ENCODE results near the gene CELF2.

CELF2 gene

DNA sequence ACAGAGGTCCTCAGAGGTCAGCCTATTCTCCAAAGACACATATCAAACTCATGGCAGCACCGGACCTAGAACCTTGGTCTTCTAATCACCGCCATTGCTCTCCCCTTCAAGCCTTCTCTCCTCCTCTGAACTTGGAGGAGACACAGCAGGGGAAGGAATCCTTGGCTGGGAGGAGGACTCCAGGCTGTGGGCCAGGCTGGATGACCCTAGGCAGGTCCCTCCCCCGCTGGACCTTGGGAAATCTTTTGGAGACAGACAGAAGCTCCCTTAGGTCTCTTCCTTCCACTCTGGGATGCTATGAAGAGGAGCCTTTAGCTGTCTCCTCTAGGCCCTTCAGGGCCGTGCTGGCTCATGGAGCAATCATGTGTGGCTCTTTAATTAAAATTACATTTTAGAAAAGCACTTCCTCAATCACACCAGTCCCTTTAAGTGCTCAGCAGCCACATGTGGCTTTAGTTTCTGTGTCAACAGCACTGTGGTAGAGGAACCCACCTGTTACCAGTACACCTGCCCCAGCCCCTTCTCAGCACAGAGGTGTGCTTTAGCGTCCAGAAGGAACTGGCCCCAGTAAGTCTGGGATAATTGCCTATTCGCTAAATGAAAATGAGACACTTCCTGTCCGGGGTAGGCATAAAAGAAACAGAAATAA lies 238.2 kb downstream of the CELF2 start:
- DNase-seq (ENCODE audit: low read depth), result no peak
- H3K4me3 ChIP-seq (replicated peaks; ENCODE audit: low read depth, low read length), result no peak overlapping the region
- TF ChIP-seq, protein P1, sequence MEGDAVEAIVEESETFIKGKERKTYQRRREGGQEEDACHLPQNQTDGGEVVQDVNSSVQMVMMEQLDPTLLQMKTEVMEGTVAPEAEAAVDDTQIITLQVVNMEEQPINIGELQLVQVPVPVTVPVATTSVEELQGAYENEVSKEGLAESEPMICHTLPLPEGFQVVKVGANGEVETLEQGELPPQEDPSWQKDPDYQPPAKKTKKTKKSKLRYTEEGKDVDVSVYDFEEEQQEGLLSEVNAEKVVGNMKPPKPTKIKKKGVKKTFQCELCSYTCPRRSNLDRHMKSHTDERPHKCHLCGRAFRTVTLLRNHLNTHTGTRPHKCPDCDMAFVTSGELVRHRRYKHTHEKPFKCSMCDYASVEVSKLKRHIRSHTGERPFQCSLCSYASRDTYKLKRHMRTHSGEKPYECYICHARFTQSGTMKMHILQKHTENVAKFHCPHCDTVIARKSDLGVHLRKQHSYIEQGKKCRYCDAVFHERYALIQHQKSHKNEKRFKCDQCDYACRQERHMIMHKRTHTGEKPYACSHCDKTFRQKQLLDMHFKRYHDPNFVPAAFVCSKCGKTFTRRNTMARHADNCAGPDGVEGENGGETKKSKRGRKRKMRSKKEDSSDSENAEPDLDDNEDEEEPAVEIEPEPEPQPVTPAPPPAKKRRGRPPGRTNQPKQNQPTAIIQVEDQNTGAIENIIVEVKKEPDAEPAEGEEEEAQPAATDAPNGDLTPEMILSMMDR (IDR thresholded peaks at IDR 0.05; ENCODE audit: low read length, missing control alignments), result no peak

DNA sequence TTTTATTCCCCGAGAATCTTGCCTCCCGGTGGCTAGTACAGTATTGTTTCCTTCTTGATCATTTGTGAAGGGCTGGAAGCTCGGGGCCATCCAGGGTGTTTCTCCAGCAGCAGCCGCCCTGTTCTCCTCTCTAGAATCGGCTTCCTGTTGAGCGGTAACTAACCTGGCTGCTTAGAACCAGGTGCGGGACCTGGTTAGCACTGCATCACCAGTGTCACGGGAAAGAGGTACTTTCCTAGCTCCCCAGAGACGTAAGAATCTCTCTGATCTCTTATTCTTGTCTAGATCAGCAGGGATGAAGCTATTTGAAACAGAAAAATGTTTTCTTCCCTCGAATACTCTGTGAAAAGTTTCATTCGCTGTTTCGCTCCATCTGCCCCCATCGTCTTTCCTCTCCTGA lies 239.2 kb downstream of the CELF2 start:
- TF ChIP-seq, protein P1 (IDR thresholded peaks at IDR 0.05; ENCODE audit: low read length, missing control alignments), result no peak
- DNase-seq (ENCODE audit: low read depth), result no peak
- H3K4me3 ChIP-seq (replicated peaks; ENCODE audit: low read depth, low read length), result no peak overlapping the region

DNA sequence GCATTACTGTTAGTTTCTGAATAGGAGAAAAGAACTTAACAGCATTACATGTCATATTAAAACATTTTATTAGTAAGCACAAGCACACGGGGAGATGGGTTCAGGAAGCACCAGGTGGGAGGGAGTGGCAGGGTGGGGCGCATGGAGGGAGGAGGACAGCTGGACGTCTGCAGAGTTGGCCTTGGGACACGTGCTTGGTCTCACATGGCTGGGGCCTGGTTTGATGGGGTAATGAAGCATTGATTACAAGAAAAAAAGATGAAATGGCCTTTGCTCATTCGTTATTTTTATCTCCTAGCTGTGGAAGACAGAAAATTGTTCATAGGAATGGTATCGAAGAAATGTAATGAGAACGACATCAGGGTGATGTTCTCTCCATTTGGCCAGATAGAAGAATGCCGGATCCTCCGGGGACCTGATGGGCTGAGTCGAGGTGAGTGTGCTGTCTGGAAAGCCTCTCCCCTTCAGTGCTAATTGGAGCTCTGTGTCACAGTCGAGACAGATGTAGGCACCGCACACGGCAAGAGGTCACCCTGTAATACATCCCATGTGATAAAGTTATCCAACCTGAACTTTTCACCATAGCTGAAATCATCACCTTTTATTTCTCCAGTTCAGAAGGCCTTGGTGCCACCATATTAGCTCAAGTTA lies 239.9 kb downstream of the CELF2 start:
- TF ChIP-seq, protein P1 (IDR thresholded peaks at IDR 0.05; ENCODE audit: low read length, missing control alignments), result no peak
- no peak overlapping the region for H3K4me3 ChIP-seq (replicated peaks; ENCODE audit: low read depth, low read length)
- DNase-seq (ENCODE audit: low read depth), result no peak

DNA sequence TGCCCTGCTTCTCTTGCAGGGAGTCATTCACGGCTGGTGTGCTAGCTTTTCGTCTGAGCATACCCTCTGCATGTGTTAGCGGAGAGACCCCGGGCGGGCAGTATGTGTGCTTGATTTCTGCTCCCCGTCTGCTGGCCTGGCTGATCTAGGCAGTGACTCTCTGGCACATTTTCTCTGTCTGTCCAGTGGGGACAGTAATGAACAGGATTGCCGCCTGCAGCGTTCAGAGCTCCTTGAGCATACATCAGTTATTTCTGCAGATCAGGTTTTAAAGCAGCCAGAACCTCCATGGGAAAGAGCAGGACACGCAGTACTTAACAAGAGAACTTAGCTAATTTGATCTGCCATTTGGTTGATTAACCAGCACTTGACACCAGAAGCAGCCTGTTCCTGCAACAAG lies 242.5 kb downstream of the CELF2 start:
- TF ChIP-seq, protein P1 (IDR thresholded peaks at IDR 0.05; ENCODE audit: low read length, missing control alignments), result no peak
- no peak for DNase-seq (ENCODE audit: low read depth)
- H3K4me3 ChIP-seq (replicated peaks; ENCODE audit: low read depth, low read length), result no peak overlapping the region

DNA sequence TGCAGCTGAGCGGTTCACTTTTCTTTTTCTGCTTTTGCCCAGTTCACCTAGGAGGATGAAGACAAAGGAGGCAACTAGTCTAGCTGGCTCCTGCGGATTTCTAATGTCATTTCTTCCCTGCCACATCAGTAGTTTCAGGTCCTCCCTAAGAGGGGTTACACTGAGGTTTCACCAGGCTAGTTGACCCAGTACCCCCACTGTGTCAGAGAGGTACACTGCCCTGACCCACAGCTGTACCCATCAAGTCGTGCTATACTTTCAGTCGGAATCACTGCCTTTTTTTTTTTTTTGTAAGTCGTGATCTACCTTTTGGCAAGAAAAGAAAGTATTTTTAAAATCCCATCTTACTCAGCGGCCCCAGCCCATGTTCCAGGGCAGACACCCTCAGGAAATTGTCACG lies 243.5 kb downstream of the CELF2 start:
- TF ChIP-seq, protein P1 (IDR thresholded peaks at IDR 0.05; ENCODE audit: low read length, missing control alignments), result no peak
- H3K4me3 ChIP-seq (replicated peaks; ENCODE audit: low read depth, low read length), result no peak overlapping the region
- DNase-seq (ENCODE audit: low read depth), result no peak

DNA sequence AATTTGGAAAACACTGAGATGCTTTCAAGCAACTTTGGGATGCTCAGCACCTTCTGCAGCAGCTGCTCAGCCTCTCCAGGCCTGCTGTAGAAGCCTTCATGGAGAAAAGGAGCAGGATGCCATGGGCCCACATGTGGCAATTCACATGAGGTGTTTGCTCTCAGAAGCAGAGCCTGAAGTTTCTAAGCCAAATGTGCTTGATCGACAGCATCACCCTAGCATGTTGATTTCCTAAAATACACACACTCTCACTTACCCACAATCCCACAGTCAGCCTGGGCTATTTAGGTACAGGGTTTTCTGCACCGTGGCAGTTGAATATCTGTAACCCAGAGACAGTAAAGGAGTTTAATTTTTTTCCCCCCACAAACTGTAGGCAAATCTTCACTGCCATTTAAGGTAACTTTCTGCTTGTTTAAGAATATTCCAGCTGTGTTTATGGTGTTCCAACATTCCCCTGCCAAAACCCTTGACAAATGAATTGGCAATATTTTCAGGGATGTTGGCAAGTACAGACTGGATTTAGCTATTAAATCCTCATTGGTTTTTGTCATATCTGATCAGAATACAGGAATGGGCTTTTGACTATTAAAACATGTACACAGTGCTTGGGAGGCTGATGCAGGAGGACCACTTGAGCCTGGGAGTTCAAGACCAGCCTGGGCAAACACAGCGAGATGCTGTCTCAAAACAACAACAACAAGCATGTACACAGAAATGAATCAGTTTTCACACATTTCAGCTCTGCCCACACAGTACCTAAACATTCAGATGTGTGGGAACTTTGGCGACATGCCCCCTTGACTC lies 244.2 kb downstream of the CELF2 start:
- H3K4me3 ChIP-seq (replicated peaks; ENCODE audit: low read depth, low read length), result no peak overlapping the region
- no peak for DNase-seq (ENCODE audit: low read depth)
- TF ChIP-seq, protein P1 (IDR thresholded peaks at IDR 0.05; ENCODE audit: low read length, missing control alignments), result no peak
